GM21576 (cell line): ENCODE results near the gene FAM81A.

Experiments used
- ATAC-seq: cut with Tn5 transposase; IDR thresholded peaks from one replicate; pipeline ENCODE4 v1.9.1; 2021; ENCODE audit warnings: mild to moderate bottlenecking, moderate library complexity; ENCODE audit not compliant: unreplicated experiment

The FAM81A gene

GRCh38 chr15:59571606-59572005 lies 133.6 kb downstream of the FAM81A start:
- no peak for ATAC-seq
